Motor neuron (in vitro differentiated cells): ENCODE data around the gene RNF208. TPM values are rescaled to one million over a fixed set of nuclear protein-coding genes. Genes with fewer than 3 reads are reported as not detected.
"Not testable (repeated sequence)": the region's sequence is repeated elsewhere in the genome, so short reads cannot be mapped to it uniquely, and the experiment has no call there.

Source experiments
- ATAC-seq, 8 experiments: fragments of 200-7000 bp; cut with Tn5 transposase; replicated peaks in 6 of 8; 2 replicates each; pipeline ENCODE4 v1.8.0; 2021; ENCODE audit warnings: mild to moderate bottlenecking in 8 of 8, moderate library complexity in 8 of 8
- H3K27ac ChIP-seq, 2 donors: fragments of 250-450 bp; sonication (Bioruptor Pico); 2 replicates each; pipeline ENCODE4 v1.9.0; 2021; ENCODE audit warnings: antibody characterized with exemption in 2 of 2, mild to moderate bottlenecking in 2 of 2, moderate library complexity in 1 of 2
- H3K4me1 ChIP-seq, 2 donors: fragments of 250-450 bp; sonication (Bioruptor Pico); replicated peaks in 1 of 2; 2 replicates each; pipeline ENCODE4 v1.6.1; 2021; ENCODE audit warnings: antibody characterized with exemption in 2 of 2, mild to moderate bottlenecking in 2 of 2, moderate library complexity in 1 of 2
- H3K4me3 ChIP-seq, 5 donors: fragments of 250-450 bp; sonication (Bioruptor Pico); 2 replicates each; pipeline ENCODE4 v1.9.0; 2021; ENCODE audit warnings: antibody characterized with exemption in 5 of 5, mild to moderate bottlenecking in 5 of 5, moderate library complexity in 4 of 5
- WGBS, 10 experiments: fragments of 450-650 bp; shearing (Covaris generic); methylation state at CpG; one replicate each; pipeline ENCODE4 v1.0.0; 2022; 5-methylcytosine and 5-hydroxymethylcytosine counted together
- in situ Hi-C, 9 experiments: fragments of 400-800 bp; cut with MboI; loops; one replicate each; pipeline ENCODE4 v1.15.0; 2021; ENCODE audit warnings: low sequenced_read_pairs in 9 of 9, low pct_unique_long_range_greater_than_20kb in 2 of 9; ENCODE audit not compliant: unreplicated experiment in 9 of 9
- total RNA-seq, 8 experiments: library from RNA; unstranded; fragments of 300-600 nt; gene quantifications; 2 replicates each; pipeline versions ENCODE4 v1.2.3 to v1.2.4, GENCODE V29; 2022

RNF208 gene
- total RNA-seq, 8 experiments from 2014 or later = 0.41 to 7.0 (median 3.0) TPM

DNA sequence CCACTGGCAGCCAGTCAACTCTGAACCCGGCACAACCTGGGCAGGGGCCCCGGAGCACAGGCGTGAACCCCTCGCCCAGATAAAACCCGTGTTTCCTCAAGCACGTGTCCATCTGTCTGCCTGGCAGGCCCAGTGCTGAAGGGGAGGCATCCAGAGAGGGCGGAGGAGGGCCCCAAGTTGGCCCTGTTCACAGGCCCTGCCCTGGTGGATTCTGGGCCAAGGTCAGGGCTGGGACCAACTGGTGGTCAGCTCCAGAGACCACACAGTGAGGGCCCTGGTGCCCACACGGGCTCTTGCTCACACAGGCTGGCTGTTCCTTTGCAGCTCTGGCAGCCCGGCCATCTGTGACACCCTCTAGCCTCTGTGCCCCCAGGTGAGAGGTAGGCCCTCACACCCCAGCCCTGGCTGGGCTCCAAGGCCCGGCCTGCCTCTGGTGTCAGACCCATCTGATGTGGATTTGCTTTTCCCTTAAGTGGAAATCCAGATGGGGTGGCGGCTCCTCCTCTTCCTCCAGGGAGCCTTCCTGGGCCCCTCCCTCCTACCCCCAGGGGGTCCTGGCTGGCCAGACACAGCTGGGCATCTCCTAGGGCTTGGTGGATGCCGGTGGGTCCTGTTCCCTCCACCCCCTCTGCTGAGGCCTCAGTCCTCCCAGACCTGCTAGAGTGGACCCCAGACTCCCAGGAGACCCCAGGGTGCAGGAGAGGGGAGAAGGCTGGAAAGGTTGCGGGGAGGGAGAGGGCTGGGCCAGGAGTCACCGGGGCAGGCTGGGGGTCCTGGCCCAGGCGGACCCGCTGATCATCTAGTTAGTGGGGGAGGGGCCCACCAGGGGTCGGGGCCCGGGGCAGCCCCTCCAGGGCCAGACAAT is 28.5 kb upstream of the RNF208 start:
- Histone ChIP-seq H3K27ac (peak overlapping the region in 1 of 2 donors; percentile 57), H3K4me1 (peaks cover 16 to 36% of the 10 kb centered on the region in 2 donors), H3K4me3 (no peak overlapping the region)
- in situ Hi-C loops = no loop called here
- no peak for ATAC-seq
- 30 to 79% (median 73%) methylated on average over 2 to 3 of the region's 18 CpGs; no CpG with 5 or more reads in 7 of the 10 experiments for WGBS, 10 experiments

DNA sequence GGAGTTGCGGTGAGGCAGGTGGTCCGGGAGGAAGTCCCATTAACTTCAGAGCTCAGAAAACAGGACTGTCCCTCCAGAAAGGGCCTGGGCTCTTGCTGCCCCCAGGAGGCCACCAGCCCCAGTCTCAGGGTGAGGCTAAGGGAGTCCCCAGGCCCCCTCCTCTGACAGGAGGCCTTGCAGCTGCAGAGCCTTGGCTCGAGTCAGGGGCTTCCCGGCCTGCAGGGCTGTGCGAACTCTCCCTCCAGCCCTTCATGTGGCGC is 25.8 kb upstream of the RNF208 start:
- peaks cover 11 to 27% of the 10 kb centered on the region in 2 donors for H3K4me1 ChIP-seq
- no peak for ATAC-seq
- in situ Hi-C loops = loop anchor here in 1 of 9 experiments (25.0 kb wide), 1 partner anchor 136 kb away; the partner anchor contains the start of gene DPP7
- no peak overlapping the region for H3K4me3 ChIP-seq
- WGBS, 10 experiments = 94 to 100% (median 95%) methylated on average over 1 to 4 of the region's 6 CpGs; no CpG with 5 or more reads in 7 of the 10 experiments
- no peak overlapping the region for H3K27ac ChIP-seq

DNA sequence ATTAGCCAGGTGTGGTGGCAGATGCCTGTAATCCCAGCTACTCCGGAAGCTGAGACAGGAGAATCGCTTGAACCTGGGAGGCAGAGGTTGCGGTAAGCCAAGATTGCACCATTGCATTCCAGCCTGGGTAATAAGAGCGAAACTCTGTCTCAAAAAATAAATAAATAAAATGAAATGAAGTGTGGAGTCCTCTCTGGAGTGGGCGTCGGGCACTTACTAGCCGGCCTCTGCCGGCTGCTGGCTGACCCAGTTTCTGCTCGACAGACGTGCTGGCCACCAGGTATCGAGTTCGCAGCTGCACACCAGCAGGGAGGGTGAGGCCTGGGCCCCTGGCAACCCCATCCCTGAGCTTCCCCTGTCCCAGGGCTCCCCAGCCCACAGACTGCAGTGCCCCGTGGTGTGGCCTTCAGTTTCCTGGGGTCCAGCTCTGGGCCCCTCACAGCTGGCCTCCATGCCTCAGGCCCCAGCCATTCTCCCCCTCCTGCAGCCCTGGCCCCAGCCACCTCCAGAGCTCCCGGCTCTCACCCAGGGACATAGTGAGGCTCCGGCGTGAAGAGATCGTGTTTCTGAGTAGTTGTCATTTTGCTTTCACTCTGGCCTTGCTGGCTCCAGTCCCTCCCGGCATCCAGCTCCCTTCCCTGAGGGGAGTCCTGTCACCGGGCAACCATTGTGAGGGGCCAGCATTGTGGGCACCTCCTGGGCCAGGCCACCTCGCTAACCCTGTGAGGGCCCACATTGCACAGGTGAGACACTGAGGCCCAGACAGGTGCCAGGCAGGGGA is 25.3 kb upstream of the RNF208 start:
- WGBS, 10 experiments = 73 to 95% (median 80%) methylated on average over 1 to 9 of the region's 20 CpGs; no CpG with 5 or more reads in 5 of the 10 experiments
- ATAC-seq = no peak
- Histone ChIP-seq H3K4me1 (peaks cover 13 to 29% of the 10 kb centered on the region in 2 donors), H3K4me3 (no peak overlapping the region), H3K27ac (peak overlapping the region in 1 of 2 donors; percentile 42)
- in situ Hi-C loops = loop anchor here in 1 of 9 experiments (25.0 kb wide), 1 partner anchor 135 kb away; the partner anchor contains the start of gene DPP7

DNA sequence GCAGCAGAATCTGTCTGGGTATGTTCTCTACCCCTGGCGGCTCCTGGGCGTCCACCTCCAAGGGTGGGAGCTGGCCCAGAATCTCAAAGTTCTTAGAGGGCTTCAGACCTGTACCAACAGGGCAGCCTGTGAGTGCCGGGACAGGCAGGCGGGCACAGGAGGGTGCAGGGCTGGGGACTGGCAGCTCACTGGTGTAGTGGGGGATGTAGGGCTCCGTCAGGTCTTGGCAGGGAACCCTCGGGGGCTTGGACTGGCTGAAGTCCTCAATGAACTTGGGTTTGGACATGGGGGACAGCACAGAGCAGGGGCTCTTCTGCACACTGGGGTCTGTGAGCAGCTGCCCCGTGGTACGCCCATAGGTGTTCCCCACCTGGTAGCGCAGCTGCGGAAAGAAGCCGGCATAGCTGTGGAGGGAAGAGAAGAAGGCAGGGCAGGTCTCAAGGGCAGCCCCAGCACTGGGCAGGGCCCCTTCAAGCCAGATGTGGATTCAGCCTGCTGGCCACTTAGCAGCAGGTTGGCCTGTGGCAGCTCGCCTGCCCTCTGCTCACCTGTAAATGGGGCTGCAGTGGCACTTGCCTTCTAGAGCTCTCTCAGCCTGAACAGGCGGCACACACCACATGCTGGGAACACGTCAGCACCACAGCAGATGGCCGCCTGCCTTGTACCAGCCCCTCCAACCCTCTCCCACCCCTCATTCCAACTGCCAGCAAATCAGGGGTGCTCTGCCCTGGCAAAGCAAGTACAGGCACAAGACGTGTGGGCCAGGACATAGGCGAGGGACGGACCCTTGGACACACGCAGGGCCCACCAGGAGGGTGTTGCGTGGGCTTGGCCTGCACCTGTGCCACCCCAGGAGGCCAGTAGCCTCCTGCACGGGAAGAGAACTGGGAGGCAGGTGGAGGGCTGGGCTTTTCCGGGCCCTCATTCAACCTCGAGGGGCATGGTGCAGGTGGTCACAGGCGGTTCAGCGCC is 23.7 kb upstream of the RNF208 start:
- in situ Hi-C loops = loop anchor here in 1 of 9 experiments (25.0 kb wide), 1 partner anchor 133 kb away; the partner anchor contains the start of gene DPP7
- 80 to 100% (median 90%) methylated on average over 1 to 2 of the region's 25 CpGs; no CpG with 5 or more reads in 6 of the 10 experiments for WGBS, 10 experiments
- ATAC-seq = no peak
- H3K4me3 ChIP-seq = no peak overlapping the region
- no peak overlapping the region for H3K27ac ChIP-seq
- H3K4me1 ChIP-seq = peaks cover 4 to 16% of the 10 kb centered on the region in 2 donors

DNA sequence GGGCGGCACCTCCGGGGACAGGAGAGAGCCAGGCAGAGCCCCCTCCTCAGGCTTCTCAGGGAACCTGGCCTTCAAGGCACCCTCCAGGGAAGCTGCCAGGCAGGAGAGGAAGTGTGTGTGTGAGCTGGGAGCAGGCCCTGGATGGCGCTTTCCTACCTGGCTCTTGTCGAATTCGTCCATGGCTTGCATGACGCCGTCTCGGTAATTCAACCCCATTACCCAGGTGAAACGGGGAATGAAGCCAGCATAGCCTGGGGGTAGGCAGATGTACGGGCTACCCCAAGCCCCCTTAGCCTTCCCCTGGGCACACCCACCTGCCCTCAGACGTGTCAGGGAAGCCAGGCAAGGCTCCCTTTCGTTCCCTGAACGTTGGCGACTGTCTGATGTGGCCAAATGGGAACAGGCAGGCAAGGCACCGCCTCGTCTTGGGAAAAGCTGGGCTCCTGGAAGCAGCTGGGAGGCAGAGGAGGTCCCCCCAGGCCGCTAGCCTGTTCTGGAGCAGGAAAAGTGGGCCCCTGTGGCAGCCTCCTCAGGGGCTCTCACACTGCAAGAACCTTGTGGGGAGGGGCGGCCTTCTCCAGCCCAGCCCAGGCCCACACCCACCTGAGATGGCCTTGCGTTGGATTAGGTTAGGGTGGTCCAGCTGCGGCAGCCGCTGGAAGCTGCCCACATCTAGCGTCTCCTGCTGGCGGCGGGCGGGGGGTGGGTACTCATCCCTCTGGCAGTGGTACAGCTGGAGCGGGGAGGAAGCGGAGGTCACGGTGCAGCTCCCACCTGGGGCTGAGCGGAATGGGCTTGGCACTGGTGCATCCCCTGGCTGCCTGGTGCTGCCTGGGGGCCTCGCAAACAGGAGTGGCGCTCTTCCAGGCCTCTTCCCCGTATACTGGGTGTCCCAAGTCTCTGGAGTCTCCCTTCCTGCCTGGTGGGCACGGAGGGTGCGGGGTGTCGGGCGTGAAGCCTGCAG is 22.7 kb upstream of the RNF208 start:
- no peak overlapping the region for H3K4me3 ChIP-seq
- peaks cover 4 to 16% of the 10 kb centered on the region in 2 donors for H3K4me1 ChIP-seq
- no peak overlapping the region for H3K27ac ChIP-seq
- ATAC-seq = peak in 1 of 8 experiments; percentile 0
- WGBS, 10 experiments = 10 to 93% (median 83%) methylated on average over 1 to 10 of the region's 36 CpGs; no CpG with 5 or more reads in 5 of the 10 experiments
- in situ Hi-C loops = loop anchor here in 1 of 9 experiments (25.0 kb wide), 1 partner anchor 132 kb away; the partner anchor contains the start of gene DPP7

DNA sequence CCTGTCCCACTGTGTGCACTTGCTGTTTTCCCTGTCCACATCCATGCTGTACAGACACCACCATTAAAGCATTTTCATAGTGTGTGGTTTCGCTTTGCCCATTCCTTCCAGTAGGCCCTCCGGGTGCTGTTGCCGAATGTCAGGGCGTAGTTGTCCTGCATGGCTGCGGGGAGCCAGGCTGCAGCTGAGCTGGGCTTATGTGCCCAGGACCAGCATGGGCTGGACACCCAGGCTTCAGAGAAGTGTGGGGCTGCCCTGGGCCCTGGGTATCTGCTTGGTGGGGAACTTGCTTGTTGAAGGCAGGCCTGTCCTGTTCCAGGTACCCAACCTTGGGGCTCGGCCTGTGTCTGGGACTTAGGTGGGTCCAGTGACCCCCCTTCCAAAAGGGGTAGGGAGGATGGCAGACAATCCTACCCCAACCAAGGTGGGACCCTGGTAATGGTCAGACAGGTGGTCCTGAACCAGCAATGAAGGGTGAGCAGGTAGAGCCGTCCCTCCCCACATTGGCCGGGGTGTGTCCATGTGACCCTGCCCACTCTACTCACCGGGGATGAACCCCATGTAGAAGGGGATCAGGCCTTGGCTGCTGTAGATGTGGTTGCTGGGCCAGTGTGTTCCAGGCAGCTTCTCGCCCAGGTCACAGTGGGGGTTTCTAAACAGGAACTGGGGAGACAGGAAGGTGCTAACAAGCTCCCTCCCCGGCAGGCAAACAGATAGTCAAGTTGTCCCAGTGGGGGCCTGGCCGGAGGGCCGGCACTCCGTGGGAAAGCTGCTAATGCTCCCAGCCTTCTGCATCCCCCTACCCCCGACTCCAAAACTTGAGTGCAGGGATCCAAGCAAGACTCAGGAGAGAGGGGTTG is 21.8 kb upstream of the RNF208 start:
- H3K4me1 ChIP-seq = peaks cover 8 to 22% of the 10 kb centered on the region in 2 donors
- H3K27ac ChIP-seq = no peak overlapping the region
- in situ Hi-C loops = loop anchor here in 1 of 9 experiments (25.0 kb wide), 1 partner anchor 132 kb away; the partner anchor contains the start of gene DPP7
- peak in 1 of 8 experiments; percentile 0 for ATAC-seq
- H3K4me3 ChIP-seq = no peak overlapping the region
- WGBS, 10 experiments = 27 to 100% (median 80%) methylated on average over 1 to 7 of the region's 15 CpGs; no CpG with 5 or more reads in 3 of the 10 experiments

DNA sequence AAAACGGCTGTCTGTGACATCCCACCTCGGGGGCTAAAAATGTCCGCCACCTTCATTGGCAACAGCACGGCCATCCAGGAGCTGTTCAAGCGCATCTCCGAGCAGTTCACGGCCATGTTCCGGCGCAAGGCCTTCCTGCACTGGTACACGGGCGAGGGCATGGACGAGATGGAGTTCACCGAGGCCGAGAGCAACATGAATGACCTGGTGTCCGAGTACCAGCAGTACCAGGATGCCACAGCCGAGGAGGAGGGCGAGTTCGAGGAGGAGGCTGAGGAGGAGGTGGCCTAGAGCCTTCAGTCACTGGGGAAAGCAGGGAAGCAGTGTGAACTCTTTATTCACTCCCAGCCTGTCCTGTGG is 21.2 kb upstream of the RNF208 start:
- not testable (repeated sequence) for H3K27ac ChIP-seq, ATAC-seq, H3K4me3 ChIP-seq
- WGBS, 10 experiments = 94 to 100% methylated on average over 3 of the region's 18 CpGs; no CpG with 5 or more reads in 8 of the 10 experiments
- in situ Hi-C loops = loop anchor here in 1 of 9 experiments (25.0 kb wide), 1 partner anchor 131 kb away; the partner anchor contains the start of gene DPP7
- peaks cover 8 to 22% of the 10 kb centered on the region in 2 donors for H3K4me1 ChIP-seq

DNA sequence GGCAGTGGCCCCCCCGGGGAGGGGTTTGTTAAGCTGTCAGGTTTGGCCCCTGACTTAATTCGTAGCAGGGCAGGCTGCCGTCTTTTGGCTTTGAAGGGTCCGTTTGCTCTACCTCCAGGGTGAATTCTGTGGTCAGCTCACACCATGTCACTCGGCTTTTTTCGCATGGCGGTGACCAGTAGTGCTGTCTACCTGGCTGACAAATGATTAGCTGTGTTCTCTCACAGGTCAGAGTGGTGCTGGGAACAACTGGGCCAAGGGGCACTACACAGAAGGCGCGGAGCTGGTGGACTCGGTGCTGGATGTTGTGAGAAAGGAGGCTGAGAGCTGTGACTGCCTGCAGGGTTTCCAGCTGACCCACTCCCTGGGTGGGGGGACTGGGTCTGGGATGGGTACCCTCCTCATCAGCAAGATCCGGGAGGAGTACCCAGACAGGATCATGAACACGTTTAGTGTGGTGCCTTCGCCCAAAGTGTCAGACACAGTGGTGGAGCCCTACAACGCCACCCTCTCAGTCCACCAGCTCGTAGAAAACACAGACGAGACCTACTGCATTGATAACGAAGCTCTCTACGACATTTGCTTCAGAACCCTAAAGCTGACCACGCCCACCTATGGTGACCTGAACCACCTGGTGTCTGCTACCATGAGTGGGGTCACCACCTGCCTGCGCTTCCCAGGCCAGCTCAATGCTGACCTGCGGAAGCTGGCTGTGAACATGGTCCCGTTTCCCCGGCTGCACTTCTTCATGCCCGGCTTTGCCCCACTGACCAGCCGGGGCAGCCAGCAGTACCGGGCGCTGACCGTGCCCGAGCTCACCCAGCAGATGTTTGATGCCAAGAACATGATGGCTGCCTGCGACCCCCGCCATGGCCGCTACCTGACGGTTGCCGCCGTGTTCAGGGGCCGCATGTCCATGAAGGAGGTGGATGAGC is 20.5 kb upstream of the RNF208 start:
- H3K27ac ChIP-seq = no peak overlapping the region
- in situ Hi-C loops = loop anchor here in 1 of 9 experiments (25.0 kb wide), 1 partner anchor 130 kb away; the partner anchor contains the start of gene DPP7
- H3K4me1 ChIP-seq = peaks cover 8 to 19% of the 10 kb centered on the region in 2 donors
- whole genome bisulfite sequencing, 10 experiments = 0 to 80% (median 71%) methylated on average over 1 to 10 of the region's 36 CpGs; no CpG with 5 or more reads in 3 of the 10 experiments
- H3K4me3 ChIP-seq = peak overlapping the region; percentile 66 to 92 (median 78)
- no peak for ATAC-seq

DNA sequence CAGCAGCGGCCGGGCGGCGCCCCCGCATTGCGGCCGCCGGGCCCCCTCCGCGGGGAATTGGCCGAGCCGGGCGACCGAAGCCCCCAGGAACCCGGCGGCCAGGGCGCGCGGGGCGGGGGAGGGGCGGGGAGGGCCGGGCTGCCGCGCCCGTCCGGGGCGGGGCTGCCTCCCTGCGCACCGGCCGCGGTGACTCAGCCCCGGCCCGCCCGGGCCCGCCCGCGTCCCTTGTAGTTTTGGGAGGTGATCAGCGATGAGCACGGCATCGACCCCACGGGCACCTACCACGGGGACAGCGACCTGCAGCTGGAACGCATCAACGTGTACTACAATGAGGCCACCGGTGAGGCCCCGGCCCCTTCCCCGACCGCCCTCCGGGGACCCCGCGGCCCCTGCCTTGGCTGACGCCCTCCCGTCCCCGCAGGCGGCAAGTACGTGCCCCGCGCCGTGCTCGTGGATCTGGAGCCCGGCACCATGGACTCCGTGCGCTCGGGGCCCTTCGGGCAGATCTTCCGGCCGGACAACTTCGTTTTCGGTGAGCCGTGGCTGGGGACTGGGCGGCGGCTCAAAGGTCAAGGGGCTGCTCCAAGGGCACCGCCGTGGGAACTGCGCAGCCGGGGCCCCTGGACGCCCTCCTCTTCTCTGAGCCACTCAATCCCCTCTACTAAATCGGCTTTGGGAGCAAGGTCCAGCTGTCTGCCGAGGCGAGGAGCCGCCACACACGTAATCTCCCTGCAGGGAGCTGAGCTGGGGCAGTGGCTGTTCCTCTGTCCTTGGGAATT is 19.6 kb upstream of the RNF208 start:
- Histone ChIP-seq H3K4me1 (peaks cover 12 to 19% of the 10 kb centered on the region in 2 donors), H3K4me3 (peak overlapping the region; percentile 66 to 92 (median 78)), H3K27ac (peak overlapping the region; percentile 70 to 80)
- in situ Hi-C loops = loop anchor here in 1 of 9 experiments (25.0 kb wide), 1 partner anchor 129 kb away; the partner anchor contains the start of gene DPP7
- WGBS, 10 experiments = 0% methylated on average over 9 of the region's 83 CpGs; no CpG with 5 or more reads in 9 of the 10 experiments
- ATAC-seq = peak; percentile 1 to 10 (median 5)
